H1 (cell line): Measurements from ENCODE around the gene SMYD3. TPM values are rescaled to one million over a fixed set of nuclear protein-coding genes. Genes with fewer than 3 reads are reported as not detected.

Experiments
- CTCF ChIA-PET: fragments of 300-600 bp; sonication (Branson Sonifier 250); formaldehyde crosslinking; loops from one replicate; lab custom pipeline; 2021; ENCODE audit not compliant: partially characterized antibody; lab: Charles Lee
- POLR2A ChIA-PET: fragments of 300-600 bp; sonication (Branson Sonifier 250); formaldehyde crosslinking; loops from one replicate; lab custom pipeline; 2021; ENCODE audit warnings: inconsistent platforms; ENCODE audit not compliant: partially characterized antibody; lab: Charles Lee
- DNase-seq, 2 experiments: peaks; one replicate each; pipeline versions ENCODE4 v3.0.0 to v3.0.0-alpha.2; 2010 to 2022; ENCODE audit warnings: low spot score in 2 of 2, low read depth in 1 of 2, mixed read lengths in 1 of 2
- FAIRE-seq: peaks from 2 replicates; lab custom pipeline; 2011; peaks lifted over from hg19 to GRCh38; lab: Jason Lieb, UNC
- H2AFZ ChIP-seq: 2 replicates; pipeline ENCODE4 v1.8.1; 2012; ENCODE audit warnings: low read length, inconsistent platforms
- H2AK5ac ChIP-seq: 2 replicates; pipeline ENCODE4 v1.6.1; 2013; ENCODE audit warnings: low read depth, low read length
- H2BK120ac ChIP-seq: replicated peaks from 2 replicates; pipeline ENCODE3; 2013; ENCODE audit warnings: low read depth, low read length, inconsistent platforms
- H2BK12ac ChIP-seq: 2 replicates; pipeline ENCODE4 v1.6.1; 2013; ENCODE audit warnings: low read depth, low read length
- H2BK15ac ChIP-seq: 2 replicates; pipeline ENCODE4 v1.6.1; 2013; ENCODE audit warnings: low read length
- H2BK20ac ChIP-seq: 2 replicates; pipeline ENCODE4 v1.6.1; 2013; ENCODE audit warnings: low read length
- H2BK5ac ChIP-seq: 2 replicates; pipeline ENCODE4 v1.6.1; 2013; ENCODE audit warnings: low read depth, low read length
- H3K14ac ChIP-seq: 2 replicates; pipeline ENCODE4 v1.6.1; 2013; ENCODE audit warnings: inconsistent platforms; ENCODE audit not compliant: insufficient read length
- H3K18ac ChIP-seq: 2 replicates; pipeline ENCODE4 v1.6.1; 2013; ENCODE audit warnings: low read length; ENCODE audit errors: extremely low read depth
- H3K23ac ChIP-seq: 2 replicates; pipeline ENCODE4 v1.6.1; 2013; ENCODE audit warnings: inconsistent platforms; ENCODE audit not compliant: insufficient read length
- H3K23me2 ChIP-seq: 2 replicates; pipeline ENCODE4 v1.6.1; 2013; ENCODE audit warnings: low read depth, low read length
- H3K27ac ChIP-seq: 2 replicates; pipeline ENCODE4 v1.6.1; 2011; ENCODE audit warnings: low read depth, low read length, inconsistent platforms
- H3K27me3 ChIP-seq, 4 experiments: replicated peaks in 1 of 4; 1 replicate in 1 of 4; 2 replicates in 3 of 4; pipeline versions ENCODE4 v1.6.1 to v1.8.1; 2011 to 2013; ENCODE audit warnings: low read length in 3 of 4, mild to moderate bottlenecking in 3 of 4, inconsistent platforms in 2 of 4, mixed read lengths in 2 of 4, moderate library complexity in 1 of 4; ENCODE audit not compliant: control insufficient read depth in 3 of 4, insufficient read depth in 3 of 4; ENCODE audit errors: extremely low read depth in 1 of 4
- H3K36me3 ChIP-seq, 4 experiments: 2 replicates each; pipeline versions ENCODE4 v1.6.1 to v1.8.1; 2011 to 2013; ENCODE audit warnings: mild to moderate bottlenecking in 4 of 4, low read length in 3 of 4, moderate library complexity in 2 of 4, control low read depth in 1 of 4, inconsistent platforms in 1 of 4; ENCODE audit not compliant: insufficient read depth in 4 of 4, control insufficient read depth in 2 of 4
- H3K4ac ChIP-seq: replicated peaks from 2 replicates; pipeline ENCODE3; 2013; ENCODE audit warnings: low read length, low read depth, mixed read lengths, inconsistent platforms; ENCODE audit not compliant: insufficient read length
- H3K4me1 ChIP-seq, 4 experiments: replicated peaks in 1 of 4; 1 replicate in 1 of 4; 2 replicates in 3 of 4; pipeline versions ENCODE4 v1.6.1 to v1.8.1; 2011 to 2013; ENCODE audit warnings: low read length in 3 of 4, inconsistent platforms in 2 of 4, mixed read lengths in 1 of 4; ENCODE audit not compliant: insufficient read depth in 4 of 4, control insufficient read depth in 3 of 4
- H3K4me2 ChIP-seq, 2 experiments: 2 replicates each; pipeline versions ENCODE4 v1.6.1 to v1.8.1; 2011 to 2013; ENCODE audit warnings: low read depth in 2 of 2, low read length in 2 of 2, control low read depth in 1 of 2, inconsistent platforms in 1 of 2, mild to moderate bottlenecking in 1 of 2; ENCODE audit not compliant: insufficient read depth in 1 of 2
- H3K4me3 ChIP-seq, 4 experiments: fragments of 200-600, 300-600 bp in 1 of 4; sonication (generic), shearing (Covaris generic), sonication (Bioruptor Twin) in 1 of 4; 2 replicates each; pipeline versions ENCODE4 v1.5.1 to v1.8.1; 2011 to 2016; ENCODE audit warnings: low read length in 4 of 4, low read depth in 3 of 4, control low read depth in 2 of 4, inconsistent platforms in 2 of 4, mild to moderate bottlenecking in 2 of 4, mixed read lengths in 1 of 4, moderate library complexity in 1 of 4; ENCODE audit not compliant: insufficient read depth in 2 of 4; ENCODE audit errors: extremely low read depth in 1 of 4
- H3K56ac ChIP-seq: replicated peaks from 2 replicates; pipeline ENCODE3; 2013; ENCODE audit warnings: low read depth, mild to moderate bottlenecking, mixed read lengths, low read length, inconsistent platforms; ENCODE audit not compliant: insufficient read length
- H3K79me1 ChIP-seq: 2 replicates; pipeline ENCODE4 v1.6.1; 2013; ENCODE audit warnings: low read depth, low read length, control low read depth
- H3K79me2 ChIP-seq, 2 experiments: 2 replicates each; pipeline versions ENCODE4 v1.6.1 to v1.8.1; 2012 to 2013; ENCODE audit warnings: low read length in 2 of 2, mild to moderate bottlenecking in 2 of 2, inconsistent platforms in 1 of 2; ENCODE audit not compliant: insufficient read depth in 2 of 2, control insufficient read depth in 1 of 2
- H3K9ac ChIP-seq, 4 experiments: replicated peaks in 1 of 4; 1 replicate in 1 of 4; 2 replicates in 3 of 4; pipeline versions ENCODE4 v1.6.1 to v1.8.1; 2011 to 2013; ENCODE audit warnings: low read depth in 3 of 4, low read length in 3 of 4, control low read depth in 2 of 4, mild to moderate bottlenecking in 2 of 4, moderate library complexity in 2 of 4, inconsistent platforms in 1 of 4; ENCODE audit errors: extremely low read depth in 1 of 4
- H3K9me3 ChIP-seq, 2 experiments: 2 replicates each; pipeline versions ENCODE4 v1.6.1 to v1.8.1; 2012 to 2013; ENCODE audit warnings: mild to moderate bottlenecking in 2 of 2, moderate library complexity in 2 of 2, control low read depth in 1 of 2, inconsistent platforms in 1 of 2, low read depth in 1 of 2, low read length in 1 of 2, mixed read lengths in 1 of 2; ENCODE audit not compliant: insufficient read depth in 2 of 2
- H4K20me1 ChIP-seq, 2 experiments: replicated peaks in 1 of 2; 2 replicates each; pipeline versions ENCODE3 to v1.8.1; 2011 to 2013; ENCODE audit warnings: inconsistent platforms in 2 of 2, low read length in 2 of 2, mild to moderate bottlenecking in 1 of 2; ENCODE audit not compliant: insufficient read depth in 2 of 2, control insufficient read depth in 1 of 2
- H4K5ac ChIP-seq: 2 replicates; pipeline ENCODE4 v1.6.1; 2013; ENCODE audit warnings: low read length, low read depth, mixed read lengths, inconsistent platforms; ENCODE audit not compliant: insufficient read length
- H4K8ac ChIP-seq: 2 replicates; pipeline ENCODE4 v1.8.0; 2013; ENCODE audit warnings: mild to moderate bottlenecking, moderate library complexity, low read length, inconsistent platforms; ENCODE audit not compliant: insufficient read depth; ENCODE audit errors: extremely low read depth
- H4K91ac ChIP-seq: replicated peaks from 2 replicates; pipeline ENCODE3; 2013; ENCODE audit warnings: low read length, mixed read lengths, inconsistent platforms; ENCODE audit not compliant: insufficient read length
- CBX5 ChIP-seq: fragments of 300-800, 300-1000 bp; sonication (generic); IDR thresholded peaks from 2 replicates; pipeline ENCODE4 v1.7.1; 2016; ENCODE audit warnings: antibody characterized with exemption, low read length, low read depth
- EP300 ChIP-seq, 2 experiments: IDR thresholded peaks; 1 replicate in 1 of 2; 2 replicates in 1 of 2; pipeline ENCODE4 v1.6.1; 2011 to 2012; ENCODE audit warnings: low read depth in 2 of 2, low read length in 2 of 2, mild to moderate bottlenecking in 2 of 2, borderline replicate concordance in 1 of 2, inconsistent platforms in 1 of 2, moderate library complexity in 1 of 2
- GABPA ChIP-seq: IDR thresholded peaks from 2 replicates; pipeline ENCODE4 v1.6.1; 2011; ENCODE audit warnings: mild to moderate bottlenecking, low read length, moderate library complexity, borderline replicate concordance; ENCODE audit not compliant: insufficient read depth
- MAFK ChIP-seq: IDR thresholded peaks from 2 replicates; pipeline ENCODE4 v1.6.1; 2012; ENCODE audit warnings: low read depth, mild to moderate bottlenecking, improper control_type of control experiment, low read length
- RNF2 ChIP-seq: fragments of 200-900, 300-1000 bp; sonication (generic); IDR thresholded peaks from 2 replicates; pipeline ENCODE4 v1.7.1; 2016; ENCODE audit warnings: borderline replicate concordance, low read depth, mild to moderate bottlenecking, antibody characterized with exemption, low read length; ENCODE audit not compliant: poor library complexity, severe bottlenecking; ENCODE audit errors: missing control alignments
- RXRA ChIP-seq: IDR thresholded peaks from 2 replicates; pipeline ENCODE4 v1.6.1; 2011; ENCODE audit warnings: low read depth, mild to moderate bottlenecking, low read length, moderate library complexity; ENCODE audit not compliant: insufficient read depth
- SIN3A ChIP-seq, 2 experiments: IDR thresholded peaks in 1 of 2; conservative IDR thresholded peaks in 1 of 2; 2 replicates each; pipeline ENCODE4 v1.6.1; 2011 to 2012; ENCODE audit warnings: low read length in 2 of 2, improper control_type of control experiment in 1 of 2, low read depth in 1 of 2, mild to moderate bottlenecking in 1 of 2
- TAF7 ChIP-seq: optimal IDR thresholded peaks from 2 replicates; pipeline ENCODE3; 2011; ENCODE audit warnings: low read depth, mild to moderate bottlenecking, inconsistent platforms, low read length, moderate library complexity, borderline replicate concordance
- WGBS, 2 experiments: shearing (Covaris generic) in 1 of 2; methylation state at CpG; one replicate each; pipeline versions ENCODE4 v1.1.6 to v1.1.7; 2013 to 2015; ENCODE audit warnings: low lambda C conversion rate in 2 of 2, mixed read lengths in 2 of 2, inconsistent platforms in 1 of 2, low coverage in 1 of 2, missing lambda C conversion rate in 1 of 2; ENCODE audit not compliant: insufficient replicate concordance in 2 of 2, insufficient coverage in 1 of 2, insufficient read length in 1 of 2; ENCODE audit errors: extremely low coverage in 1 of 2, missing lambda C conversion rate in 1 of 2; 5-methylcytosine and 5-hydroxymethylcytosine counted together
- polyA plus RNA-seq, 7 experiments: library from polyadenylated mRNA; depleted of rRNA in 3 of 7; stranded (reverse) in 5 of 7; unstranded in 2 of 7; fragments of >200 nt in 5 of 7; fragments of 200-250 nt in 2 of 7; gene quantifications; 1 replicate in 5 of 7; 2 replicates in 1 of 7; 4 replicates in 1 of 7; pipeline versions ENCODE4 v1.2.1 to v1.2.3, GENCODE V29; 2011 to 2013; ENCODE audit warnings: missing spikeins in 2 of 7, mixed read lengths in 2 of 7
- total RNA-seq: library from RNA; stranded (reverse); fragmentation: NEBNext Ultra II Directional; extraction: Animal tissue kit (Norgen Biotek cat#: 25700); gene quantifications from 2 replicates; pipeline ENCODE4 v1.2.1, GENCODE V29; 2021

Gene SMYD3
- total and polyA plus RNA-seq, 2 of the 8 experiments (the other 6 are each of a cell fraction or from before 2014, with no cell fraction given), result 17.3 to 25.4 TPM

GRCh38 chr1:246035060-246035541 lies 472.0 kb downstream of the SMYD3 start:
- POLR2A ChIA-PET, result no interaction called here
- DNase-seq (no peak), FAIRE-seq (no peak)
- Histone ChIP-seq H3K4me3 (no peak overlapping the region), H3K9ac (no peak overlapping the region), H2AFZ (no peak overlapping the region), H2BK12ac (no peak overlapping the region), H3K79me1 (no peaks in the 10 kb centered on the region), H3K27me3 (peaks cover 0 to 1% (median 0%) of the 10 kb centered on the region in 4 experiments; a peak in 1 of 7 replicates), H2BK5ac (no peak overlapping the region), H3K14ac (no peak overlapping the region), H3K4me1 (no peaks in the 10 kb centered on the region), H2BK15ac (no peak overlapping the region), H4K5ac (no peak overlapping the region), H3K23ac (no peak overlapping the region), H3K9me3 (no peaks in the 10 kb centered on the region), H3K4me2 (no peak overlapping the region), H3K79me2 (no peaks in the 10 kb centered on the region), H2BK20ac (no peak overlapping the region), H4K8ac (no peak overlapping the region), H2AK5ac (0 out of 2 replicates have a peak overlapping the region, but pooled peaks have one; percentile 10), H3K27ac (no peak overlapping the region), H3K4ac (no peak overlapping the region), H3K18ac (no peak overlapping the region), H2BK120ac (no peak overlapping the region), H3K23me2 (no peaks in the 10 kb centered on the region; the same call in 1 of the 2 replicates), H3K56ac (no peak overlapping the region), H4K91ac (no peak overlapping the region), H3K36me3 (no peaks in the 10 kb centered on the region), H4K20me1 (no peaks in the 10 kb centered on the region)
- CTCF ChIA-PET, result interaction anchor here (0.8 to 1.0 kb wide), 2 partner anchors 24 to 25 kb away, joined by 3 read pairs; no protein-coding TSS in a partner anchor
- 86% methylated on average over 11 of the region's 11 CpGs; no CpG with 5 or more reads in 1 of the 2 experiments for WGBS, 2 experiments
- no peak for TF ChIP-seq GABPA
- no peak for TF ChIP-seq CBX5
- no peak for TF ChIP-seq EP300 (IDR thresholded peaks at IDR 0.05; ENCODE audit: borderline replicate concordance in 1 of 2, low read depth in 2 of 2, low read length in 2 of 2)
- TF ChIP-seq RNF2, result no peak
- no peak for TF ChIP-seq TAF7
- TF ChIP-seq MAFK, result no peak
- TF ChIP-seq SIN3A (conservative IDR thresholded peaks at IDR 0.05 in 1 of 2, IDR thresholded peaks at IDR 0.05 in 1 of 2; ENCODE audit: low read depth in 1 of 2, low read length in 2 of 2), result no peak
- no peak for TF ChIP-seq RXRA
